NCI-H774 (cell line): ENCODE results near the gene KLK2.

Experiments
- DNase-seq: peaks from one replicate; lab custom pipeline; 2025; lab: John Stamatoyannopoulos, UW

Gene KLK2

DNA sequence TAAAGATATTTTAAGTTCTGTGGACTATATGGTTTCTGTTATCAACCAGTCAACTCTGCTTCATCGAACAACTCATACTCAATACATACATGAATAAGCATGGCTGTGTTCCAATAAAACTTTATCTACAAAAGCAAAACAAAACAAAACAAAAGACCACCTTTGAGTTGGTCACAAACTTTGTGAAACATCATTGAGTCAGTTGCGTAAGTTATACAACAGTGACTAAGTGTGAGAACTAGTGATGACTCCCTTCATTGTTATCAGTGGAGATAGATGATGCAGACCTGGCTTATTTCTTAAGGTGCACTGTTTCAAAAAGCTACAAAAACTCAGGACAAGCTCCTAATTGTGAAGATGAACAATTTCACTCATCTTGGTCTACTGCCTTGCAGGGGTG lies 52.5 kb downstream of the KLK2 start:
- DNase-seq, result no peak

DNA sequence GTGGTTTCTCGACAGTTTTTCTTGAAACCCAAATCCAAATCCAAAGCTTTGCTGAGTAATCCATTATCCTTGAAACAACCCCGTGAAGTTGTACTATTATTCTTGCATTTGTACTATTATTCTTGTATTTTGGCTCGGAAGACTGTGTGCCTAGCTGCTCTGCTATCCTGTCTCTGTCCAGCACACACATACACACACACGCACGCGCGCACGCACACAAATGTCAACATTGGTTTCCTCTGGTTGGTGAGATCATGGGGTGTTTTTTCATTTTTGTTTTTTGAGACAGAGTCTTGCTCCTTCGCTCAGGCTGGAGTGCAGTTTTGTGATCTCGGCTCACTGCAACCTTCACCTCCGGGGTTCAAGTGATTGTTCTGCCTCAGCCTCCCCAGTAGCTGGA lies 52.9 kb downstream of the KLK2 start:
- DNase-seq, result no peak

- peak; percentile 24 for DNase-seq
Observed at GRCh38 chr19:50928831-50929230, 55.6 kb downstream of the KLK2 start.
